22Rv1 (cell line): Measurements from ENCODE around the gene ASCL1.

ENCODE experiments used
- ZFX ChIP-seq: fragments of 450-650 bp; IDR thresholded peaks from 2 replicates; pipeline ENCODE4 v1.6.1; 2017; ENCODE audit warnings: antibody characterized with exemption, borderline replicate concordance
- TF ChIP-seq, protein P1 (sequence below): fragments of 450-650 bp; IDR thresholded peaks from 2 replicates; pipeline ENCODE4 v1.5.1; 2017; ENCODE audit warnings: mild to moderate bottlenecking

GRCh38 chr12:102995372-102995771 is 37.9 kb downstream of the ASCL1 start:
- TF ChIP-seq, protein P1, sequence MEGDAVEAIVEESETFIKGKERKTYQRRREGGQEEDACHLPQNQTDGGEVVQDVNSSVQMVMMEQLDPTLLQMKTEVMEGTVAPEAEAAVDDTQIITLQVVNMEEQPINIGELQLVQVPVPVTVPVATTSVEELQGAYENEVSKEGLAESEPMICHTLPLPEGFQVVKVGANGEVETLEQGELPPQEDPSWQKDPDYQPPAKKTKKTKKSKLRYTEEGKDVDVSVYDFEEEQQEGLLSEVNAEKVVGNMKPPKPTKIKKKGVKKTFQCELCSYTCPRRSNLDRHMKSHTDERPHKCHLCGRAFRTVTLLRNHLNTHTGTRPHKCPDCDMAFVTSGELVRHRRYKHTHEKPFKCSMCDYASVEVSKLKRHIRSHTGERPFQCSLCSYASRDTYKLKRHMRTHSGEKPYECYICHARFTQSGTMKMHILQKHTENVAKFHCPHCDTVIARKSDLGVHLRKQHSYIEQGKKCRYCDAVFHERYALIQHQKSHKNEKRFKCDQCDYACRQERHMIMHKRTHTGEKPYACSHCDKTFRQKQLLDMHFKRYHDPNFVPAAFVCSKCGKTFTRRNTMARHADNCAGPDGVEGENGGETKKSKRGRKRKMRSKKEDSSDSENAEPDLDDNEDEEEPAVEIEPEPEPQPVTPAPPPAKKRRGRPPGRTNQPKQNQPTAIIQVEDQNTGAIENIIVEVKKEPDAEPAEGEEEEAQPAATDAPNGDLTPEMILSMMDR = no peak
- TF ChIP-seq ZFX = no peak
